OCI-LY1 (cell line): Measurements from ENCODE around the gene ATXN1.

Experiments
- H2AFZ ChIP-seq: fragments of 200-600 bp; sonication (generic), shearing (Covaris generic); 2 replicates; pipeline ENCODE4 v1.6.0; 2014; ENCODE audit warnings: antibody characterized with exemption, mild to moderate bottlenecking, low read length
- H3F3A ChIP-seq: fragments of 200-600 bp; sonication (generic), shearing (Covaris generic); 2 replicates; pipeline ENCODE4 v1.6.0; 2014; ENCODE audit warnings: mild to moderate bottlenecking, antibody characterized with exemption, low read length, moderate library complexity; ENCODE audit not compliant: insufficient read depth
- H3K27ac ChIP-seq: fragments of 200-600 bp; sonication (generic); 2 replicates; pipeline ENCODE4 v1.5.1; 2014; ENCODE audit warnings: low read length, mixed run types, mild to moderate bottlenecking, low read depth; ENCODE audit not compliant: poor library complexity, severe bottlenecking
- H3K27me3 ChIP-seq: fragments of 200-600 bp; sonication (generic); 2 replicates; pipeline ENCODE4 v1.6.0; 2014; ENCODE audit warnings: antibody characterized with exemption, mild to moderate bottlenecking, low read length, moderate library complexity; ENCODE audit not compliant: insufficient read depth
- H3K36me3 ChIP-seq: fragments of 200-600 bp; sonication (generic); 2 replicates; pipeline ENCODE4 v1.6.1; 2014; ENCODE audit warnings: mild to moderate bottlenecking, antibody characterized with exemption, low read length, moderate library complexity, mixed read lengths; ENCODE audit not compliant: insufficient read depth
- H3K4me1 ChIP-seq: fragments of 200-600 bp; sonication (generic); 2 replicates; pipeline ENCODE4 v1.5.1; 2014; ENCODE audit warnings: mild to moderate bottlenecking, low read length, moderate library complexity; ENCODE audit not compliant: insufficient read depth, severe bottlenecking
- H3K4me2 ChIP-seq: fragments of 200-600 bp; sonication (generic), shearing (Covaris generic); 2 replicates; pipeline ENCODE4 v1.6.1; 2014; ENCODE audit warnings: low read length
- H3K4me3 ChIP-seq: fragments of 200-600 bp; sonication (generic); 2 replicates; pipeline ENCODE4 v1.5.1; 2014; ENCODE audit warnings: low read length, low read depth, mild to moderate bottlenecking, mixed read lengths; ENCODE audit not compliant: poor library complexity, severe bottlenecking
- H3K79me2 ChIP-seq: fragments of 200-600 bp; shearing (Covaris generic); 2 replicates; pipeline ENCODE4 v1.6.1; 2016; ENCODE audit warnings: mixed run types, low read length, mixed read lengths; ENCODE audit not compliant: insufficient read depth
- H3K9ac ChIP-seq: fragments of 200-600 bp; sonication (generic), shearing (Covaris generic); 2 replicates; pipeline ENCODE4 v1.6.1; 2014; ENCODE audit warnings: mild to moderate bottlenecking, low read length, mixed read lengths
- H3K9me2 ChIP-seq: fragments of 200-600 bp; sonication (generic), shearing (Covaris generic); 2 replicates; pipeline ENCODE4 v1.6.1; 2014; ENCODE audit warnings: low read depth, mild to moderate bottlenecking, low read length, mixed read lengths
- H3K9me3 ChIP-seq: fragments of 200-600 bp; shearing (Covaris generic); 2 replicates; pipeline ENCODE4 v1.6.1; 2014; ENCODE audit warnings: low read length, mixed read lengths
- H4K20me1 ChIP-seq: fragments of 200-600 bp; sonication (generic), shearing (Covaris generic); 2 replicates; pipeline ENCODE4 v1.6.0; 2016; ENCODE audit warnings: mild to moderate bottlenecking, low read length; ENCODE audit not compliant: insufficient read depth
- EZH2 ChIP-seq: fragments of 200-600 bp; sonication (generic), shearing (Covaris generic); IDR thresholded peaks from 2 replicates; pipeline ENCODE4 v1.8.0; 2017; ENCODE audit warnings: borderline replicate concordance, mixed run types, mild to moderate bottlenecking, antibody characterized with exemption, low read length, moderate library complexity, mixed read lengths
- TF ChIP-seq, protein P1 (sequence below): fragments of 200-600 bp; sonication (generic), shearing (Covaris generic); IDR thresholded peaks from 2 replicates; pipeline ENCODE4 v1.5.1; 2017; ENCODE audit warnings: mild to moderate bottlenecking, antibody characterized with exemption, low read length, moderate library complexity, mixed read lengths

Gene ATXN1

GRCh38 chr6:16305246-16305725 is 456.0 kb downstream of the ATXN1 start:
- H3K27me3 ChIP-seq = no peaks in the 10 kb centered on the region

DNA sequence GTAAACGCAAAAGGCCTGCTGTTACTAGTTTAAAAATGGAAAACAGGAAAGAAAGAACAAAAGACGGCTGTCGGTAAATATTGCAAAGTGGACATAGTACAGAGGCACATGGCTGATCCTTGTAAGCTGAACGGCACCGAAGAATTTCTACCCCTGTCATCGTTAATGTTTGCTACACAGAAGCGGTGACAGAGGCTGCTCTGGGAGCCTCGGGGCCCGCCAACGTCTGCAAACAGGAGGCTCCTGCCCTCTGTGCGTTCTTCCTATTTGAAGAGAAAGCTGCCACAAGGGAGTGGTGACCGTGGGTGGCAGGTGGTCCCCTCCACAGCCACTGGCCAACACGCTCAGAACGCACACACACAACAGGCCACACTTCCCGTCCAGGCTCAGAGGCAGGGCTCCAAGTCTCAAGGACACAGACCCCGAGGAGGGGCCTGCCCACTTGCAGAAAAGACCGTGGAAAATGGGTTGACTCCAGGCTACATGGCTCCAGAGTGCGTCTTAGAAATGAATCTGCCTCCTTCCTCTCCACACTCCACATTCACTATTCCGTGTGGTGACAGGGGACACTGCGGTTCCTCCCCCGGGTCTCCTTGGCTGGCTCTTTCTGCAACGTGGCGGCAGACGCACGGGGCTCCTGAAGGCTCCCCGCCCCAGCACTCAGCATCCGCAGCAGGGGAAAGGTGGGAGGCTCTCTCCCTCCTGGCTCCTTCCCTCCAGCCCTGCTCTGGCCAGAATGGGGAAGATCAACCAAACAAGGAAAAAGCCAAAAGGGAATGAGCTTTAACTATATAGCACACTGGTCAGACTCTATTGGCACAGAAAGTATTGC is 458.3 kb downstream of the ATXN1 start:
- no peak for TF ChIP-seq EZH2
- TF ChIP-seq, protein P1, sequence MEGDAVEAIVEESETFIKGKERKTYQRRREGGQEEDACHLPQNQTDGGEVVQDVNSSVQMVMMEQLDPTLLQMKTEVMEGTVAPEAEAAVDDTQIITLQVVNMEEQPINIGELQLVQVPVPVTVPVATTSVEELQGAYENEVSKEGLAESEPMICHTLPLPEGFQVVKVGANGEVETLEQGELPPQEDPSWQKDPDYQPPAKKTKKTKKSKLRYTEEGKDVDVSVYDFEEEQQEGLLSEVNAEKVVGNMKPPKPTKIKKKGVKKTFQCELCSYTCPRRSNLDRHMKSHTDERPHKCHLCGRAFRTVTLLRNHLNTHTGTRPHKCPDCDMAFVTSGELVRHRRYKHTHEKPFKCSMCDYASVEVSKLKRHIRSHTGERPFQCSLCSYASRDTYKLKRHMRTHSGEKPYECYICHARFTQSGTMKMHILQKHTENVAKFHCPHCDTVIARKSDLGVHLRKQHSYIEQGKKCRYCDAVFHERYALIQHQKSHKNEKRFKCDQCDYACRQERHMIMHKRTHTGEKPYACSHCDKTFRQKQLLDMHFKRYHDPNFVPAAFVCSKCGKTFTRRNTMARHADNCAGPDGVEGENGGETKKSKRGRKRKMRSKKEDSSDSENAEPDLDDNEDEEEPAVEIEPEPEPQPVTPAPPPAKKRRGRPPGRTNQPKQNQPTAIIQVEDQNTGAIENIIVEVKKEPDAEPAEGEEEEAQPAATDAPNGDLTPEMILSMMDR = no peak
- Histone ChIP-seq H3K27me3 (no peaks in the 10 kb centered on the region), H3K4me1 (peaks cover 9% of the 10 kb centered on the region), H3K9ac (no peak overlapping the region), H3K9me3 (no peaks in the 10 kb centered on the region), H3K36me3 (no peaks in the 10 kb centered on the region), H2AFZ (no peak overlapping the region), H3K4me3 (no peak overlapping the region), H4K20me1 (no peaks in the 10 kb centered on the region), H3K9me2 (no peaks in the 10 kb centered on the region), H3F3A (no peaks in the 10 kb centered on the region), H3K4me2 (no peak overlapping the region), H3K27ac (no peak overlapping the region), H3K79me2 (no peaks in the 10 kb centered on the region)

More at GRCh38 chr6:16305246-16305725, 456.0 kb downstream of the ATXN1 start:
- Histone ChIP-seq H2AFZ (no peak overlapping the region), H3K4me1 (peaks cover 9% of the 10 kb centered on the region), H3K27ac (no peak overlapping the region), H3F3A (no peaks in the 10 kb centered on the region), H3K9ac (no peak overlapping the region), H3K4me3 (no peak overlapping the region), H3K9me3 (no peaks in the 10 kb centered on the region), H3K79me2 (no peaks in the 10 kb centered on the region), H3K4me2 (no peak overlapping the region), H4K20me1 (no peaks in the 10 kb centered on the region), H3K36me3 (no peaks in the 10 kb centered on the region), H3K9me2 (no peaks in the 10 kb centered on the region)
- no peak for TF ChIP-seq EZH2
- TF ChIP-seq, protein P1 = no peak

GRCh38 chr6:16301511-16301910 is 459.7 kb downstream of the ATXN1 start:
- Histone ChIP-seq H3K36me3 (no peaks in the 10 kb centered on the region), H3K9me3 (no peaks in the 10 kb centered on the region), H3K27me3 (no peaks in the 10 kb centered on the region), H3K4me2 (no peak overlapping the region), H3F3A (no peaks in the 10 kb centered on the region), H4K20me1 (no peaks in the 10 kb centered on the region), H3K4me1 (peaks cover 9% of the 10 kb centered on the region), H3K4me3 (no peak overlapping the region), H3K79me2 (no peaks in the 10 kb centered on the region), H2AFZ (no peak overlapping the region), H3K27ac (no peak overlapping the region), H3K9ac (no peak overlapping the region), H3K9me2 (no peaks in the 10 kb centered on the region)
- TF ChIP-seq EZH2 = no peak
- TF ChIP-seq, protein P1 = no peak
